ENCODE results near the gene ARHGEF26.

ARHGEF26 gene

DNA sequence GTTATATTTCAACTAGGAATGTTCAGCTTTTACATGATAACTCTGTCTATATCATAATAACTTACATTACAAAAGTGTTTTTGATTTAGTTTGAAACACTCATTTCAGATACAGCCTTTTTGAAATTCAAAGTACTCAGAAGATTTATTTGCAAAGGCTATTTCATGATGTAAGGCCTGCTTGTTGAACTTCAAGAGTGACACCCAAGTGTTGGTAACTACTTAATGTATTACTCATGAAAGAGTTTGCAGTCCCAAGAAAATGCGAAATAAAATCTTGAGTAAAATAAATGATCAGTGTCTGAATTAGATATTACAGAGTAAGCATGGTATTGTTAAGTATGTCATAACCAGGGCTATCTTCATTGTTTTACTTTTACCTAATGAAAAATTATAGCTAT lies 35.3 kb downstream of the ARHGEF26 start:
- DNase-seq (ENCODE audit: low read depth in 2 of 2): no peak

DNA sequence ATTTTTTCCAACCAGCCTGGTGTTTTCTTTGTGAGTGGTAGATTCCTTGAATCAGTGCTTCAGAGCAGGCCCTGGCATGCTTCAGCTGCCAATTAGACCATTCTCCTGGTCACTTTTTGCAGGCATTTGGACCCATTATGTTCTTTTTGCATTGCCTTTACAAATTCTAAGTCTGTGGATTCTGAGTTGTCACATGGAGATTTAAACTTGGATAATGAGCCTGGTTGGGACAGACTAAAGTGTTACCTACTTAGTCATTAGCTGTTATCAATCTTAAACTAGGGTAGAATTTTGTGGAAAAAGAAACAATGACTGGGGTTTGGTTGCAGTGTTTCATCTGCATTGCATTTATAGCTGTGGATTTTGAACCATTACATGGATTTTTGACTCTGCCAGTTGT lies 40.6 kb downstream of the ARHGEF26 start:
- no peak for DNase-seq (ENCODE audit: low read depth in 2 of 2)

DNA sequence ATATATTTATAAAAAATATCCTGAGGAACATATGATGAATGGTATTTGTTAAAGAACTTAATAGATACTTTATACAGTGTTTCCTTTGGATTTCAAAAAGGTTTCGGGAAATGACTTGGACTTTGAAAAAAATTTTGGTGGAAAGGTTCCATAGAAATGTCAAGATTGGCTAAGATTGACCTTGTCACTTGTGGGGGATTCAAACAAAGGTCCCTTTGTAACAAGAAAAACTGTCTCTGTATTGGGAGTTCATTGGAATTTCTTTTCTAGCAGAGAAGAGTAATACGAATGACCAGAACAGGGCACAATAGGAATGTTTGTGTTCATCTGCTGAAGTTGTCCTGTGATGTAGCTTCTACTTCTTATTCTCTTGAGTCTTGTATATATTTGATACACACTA lies 43.2 kb downstream of the ARHGEF26 start:
- no peak for DNase-seq (ENCODE audit: low read depth in 2 of 2)

DNA sequence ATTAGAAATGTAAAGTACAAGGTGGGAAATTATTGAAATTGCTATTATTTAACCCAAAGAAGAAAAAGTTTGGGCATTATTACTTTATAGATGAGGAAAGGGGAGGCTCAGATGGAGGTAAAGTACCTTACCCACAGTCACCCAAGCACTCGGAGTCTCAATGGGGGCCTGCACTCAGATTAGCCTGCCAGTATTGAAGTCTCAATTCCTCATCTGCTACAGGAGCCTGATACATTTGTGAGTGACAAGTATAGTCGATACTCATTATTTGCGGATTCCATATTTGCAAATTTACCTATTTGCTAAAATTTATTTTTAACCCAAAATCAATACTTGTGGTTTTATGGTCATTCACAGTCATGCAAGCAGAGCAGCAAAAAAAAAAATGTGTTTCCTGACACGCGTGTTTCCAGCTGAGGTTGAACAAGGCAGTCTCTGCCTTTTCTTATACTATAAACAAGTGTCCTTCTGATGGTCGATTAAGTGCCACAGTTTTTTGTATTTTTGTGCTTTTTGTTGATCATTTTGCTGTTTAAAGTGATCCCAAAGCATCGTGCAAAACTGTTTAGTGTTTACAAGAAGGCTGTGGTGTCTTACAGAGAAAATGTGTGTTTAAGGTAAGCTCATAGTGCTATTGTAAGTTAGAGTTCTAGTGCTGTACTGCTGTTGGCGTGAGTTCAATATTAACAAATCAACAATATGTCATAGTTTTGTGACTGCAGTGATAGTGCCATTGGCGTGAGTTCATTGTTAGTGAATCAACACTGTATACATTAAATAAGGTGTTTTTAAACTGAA lies 48.0 kb downstream of the ARHGEF26 start:
- no peak for DNase-seq (ENCODE audit: low read depth in 2 of 2)

DNA sequence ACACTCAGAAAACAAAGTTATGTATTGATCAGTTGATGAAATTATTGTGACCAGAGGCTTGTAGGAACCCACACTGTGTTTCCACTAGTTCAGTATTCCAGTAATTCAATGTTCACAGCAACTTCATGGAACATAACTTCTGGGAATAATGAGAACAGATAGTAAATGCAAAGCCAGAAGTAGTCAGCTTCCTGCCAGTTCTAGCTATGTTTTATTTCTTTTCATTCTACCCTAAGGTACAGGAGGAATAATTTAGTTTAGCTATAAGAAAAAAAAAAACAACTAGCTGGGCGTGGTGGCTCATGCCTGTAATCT lies 48.6 kb downstream of the ARHGEF26 start:
- no peak for DNase-seq (ENCODE audit: low read depth in 2 of 2)

DNA sequence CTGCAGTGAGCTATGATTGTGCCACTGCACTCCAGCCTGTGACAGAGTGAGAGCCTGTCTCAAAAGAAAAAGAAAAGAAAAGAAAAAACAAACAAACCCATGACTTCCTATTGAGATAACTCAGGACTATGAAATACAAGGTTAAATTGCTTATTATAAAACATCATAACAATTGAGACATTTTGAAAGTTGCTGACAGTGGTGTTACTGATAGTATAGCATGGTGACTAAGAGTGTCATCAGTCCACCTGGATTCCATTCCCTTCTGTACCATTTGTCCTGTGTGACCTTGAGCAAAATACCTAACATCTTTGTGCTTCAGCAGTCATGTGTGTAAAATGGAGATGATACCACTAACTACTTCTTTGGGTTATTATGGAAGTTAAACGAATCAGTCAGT lies 49.1 kb downstream of the ARHGEF26 start:
- no peak for DNase-seq (ENCODE audit: low read depth in 2 of 2)

DNA sequence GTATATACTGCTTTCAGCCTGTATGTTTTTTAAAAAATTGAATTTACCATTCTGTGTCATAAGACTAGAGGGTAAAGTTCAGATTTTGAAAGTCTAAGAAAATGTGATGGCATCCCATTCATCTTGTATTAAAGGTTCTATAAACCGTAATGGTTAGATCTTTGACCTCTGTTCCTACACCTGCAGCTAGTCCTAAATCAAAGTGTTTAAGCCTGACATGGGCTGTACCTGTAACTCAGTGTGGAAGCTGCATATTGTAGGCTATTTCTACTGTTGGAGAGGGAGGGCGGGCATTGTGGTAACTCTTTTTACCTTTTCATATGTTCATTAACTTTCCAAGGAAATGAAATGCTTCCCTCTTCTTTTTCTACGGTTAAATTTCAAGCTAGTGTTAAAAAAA lies 53.9 kb downstream of the ARHGEF26 start:
- no peak for DNase-seq (ENCODE audit: low read depth in 2 of 2)

DNA sequence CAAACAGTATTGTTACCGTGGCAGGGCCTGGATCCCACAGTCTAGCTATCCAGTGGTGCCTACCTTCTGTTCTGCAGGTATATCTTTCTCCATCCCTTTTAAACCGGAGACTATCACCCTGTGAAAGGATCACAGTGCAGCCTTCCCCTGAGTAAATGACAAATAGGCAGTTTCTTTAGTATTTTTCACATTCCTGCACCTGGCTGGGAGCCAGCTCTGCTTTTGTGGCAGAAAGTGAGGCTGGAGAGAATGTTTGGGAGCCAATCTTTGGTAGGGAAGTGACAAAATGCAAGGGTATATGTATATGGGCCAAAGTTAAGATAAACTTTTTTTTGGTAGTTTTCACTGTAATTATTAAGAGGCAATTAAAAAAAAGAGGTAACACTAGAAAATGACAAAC lies 54.8 kb downstream of the ARHGEF26 start:
- DNase-seq (ENCODE audit: low read depth in 2 of 2): no peak

DNA sequence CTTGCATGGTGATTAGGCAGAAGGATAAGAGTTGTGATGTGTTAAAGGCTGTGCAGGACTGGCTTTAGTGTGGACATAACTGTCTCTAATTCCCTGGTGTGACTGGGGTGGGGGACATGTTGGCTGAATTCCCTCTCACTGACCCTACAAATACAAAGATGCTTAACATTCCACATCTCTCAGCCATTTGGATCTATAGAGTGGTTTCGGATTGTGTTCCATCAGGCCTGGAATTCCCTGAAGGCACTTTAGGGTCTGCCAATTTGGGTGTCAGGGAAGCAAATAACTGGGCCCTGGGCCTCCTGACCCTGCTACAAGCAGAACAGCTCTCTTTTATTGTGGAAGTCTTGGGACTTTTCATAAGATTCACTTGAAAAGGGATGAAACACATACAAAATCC lies 56.2 kb downstream of the ARHGEF26 start:
- no peak for DNase-seq (ENCODE audit: low read depth in 2 of 2)

DNA sequence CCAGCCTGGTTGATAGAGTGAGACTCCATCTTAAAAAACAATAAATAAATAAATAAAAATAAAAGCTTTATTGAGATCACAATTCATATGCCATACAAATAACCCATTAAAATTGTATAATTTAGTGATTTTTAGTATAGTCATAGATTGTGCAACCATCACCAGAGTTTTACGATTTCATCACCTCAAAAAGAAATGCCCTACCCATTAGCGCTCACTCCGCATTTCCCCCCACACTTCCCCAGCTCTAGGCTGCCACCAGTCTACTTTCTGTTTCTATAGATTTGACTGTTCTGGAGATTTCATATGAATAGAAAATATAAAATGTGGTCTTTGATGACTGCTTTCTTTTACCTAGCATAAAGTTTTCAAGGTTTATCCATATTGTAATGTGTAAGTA lies 57.0 kb downstream of the ARHGEF26 start:
- DNase-seq (ENCODE audit: low read depth in 2 of 2): no peak

DNA sequence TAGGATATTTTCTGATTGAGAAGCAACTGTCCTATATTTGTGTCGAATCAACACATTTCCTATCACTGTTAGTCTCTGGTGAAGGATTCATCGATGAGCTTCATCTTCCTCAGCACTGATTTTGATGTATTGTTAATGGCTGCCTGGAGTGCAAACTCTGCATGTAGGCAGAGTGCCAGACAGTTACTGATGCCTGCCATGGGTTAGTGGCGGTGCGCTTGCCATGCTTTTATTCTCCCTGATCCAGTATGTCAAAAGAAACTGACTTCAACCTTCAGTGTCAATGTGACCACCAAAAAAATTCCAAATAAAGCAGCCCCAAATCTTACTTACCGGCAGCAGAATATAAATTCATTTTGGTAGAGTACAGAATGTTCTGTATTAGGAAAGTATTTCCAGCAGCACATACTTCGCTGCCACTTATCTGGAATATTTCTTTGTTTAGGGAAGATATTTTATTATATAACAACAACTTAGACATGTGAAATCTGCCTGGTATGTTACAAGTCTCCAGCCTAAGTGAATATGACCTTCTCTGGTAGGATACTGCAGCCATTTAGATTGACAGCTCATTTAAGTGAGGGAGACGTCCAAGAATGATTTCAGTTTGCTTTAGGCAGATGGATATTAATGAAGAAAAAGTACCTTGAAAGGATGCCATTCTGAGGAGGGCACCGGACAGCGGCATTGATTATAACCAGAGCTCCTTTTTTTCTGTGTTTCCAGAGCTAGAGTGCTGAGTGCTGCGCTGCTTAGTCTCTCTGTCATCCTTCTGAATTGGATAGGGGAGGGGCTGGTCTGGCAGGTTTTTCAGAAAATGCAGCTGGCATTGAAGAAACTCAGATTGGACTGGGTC lies 59.9 kb downstream of the ARHGEF26 start:
- DNase-seq (ENCODE audit: low read depth in 2 of 2): no peak

DNA sequence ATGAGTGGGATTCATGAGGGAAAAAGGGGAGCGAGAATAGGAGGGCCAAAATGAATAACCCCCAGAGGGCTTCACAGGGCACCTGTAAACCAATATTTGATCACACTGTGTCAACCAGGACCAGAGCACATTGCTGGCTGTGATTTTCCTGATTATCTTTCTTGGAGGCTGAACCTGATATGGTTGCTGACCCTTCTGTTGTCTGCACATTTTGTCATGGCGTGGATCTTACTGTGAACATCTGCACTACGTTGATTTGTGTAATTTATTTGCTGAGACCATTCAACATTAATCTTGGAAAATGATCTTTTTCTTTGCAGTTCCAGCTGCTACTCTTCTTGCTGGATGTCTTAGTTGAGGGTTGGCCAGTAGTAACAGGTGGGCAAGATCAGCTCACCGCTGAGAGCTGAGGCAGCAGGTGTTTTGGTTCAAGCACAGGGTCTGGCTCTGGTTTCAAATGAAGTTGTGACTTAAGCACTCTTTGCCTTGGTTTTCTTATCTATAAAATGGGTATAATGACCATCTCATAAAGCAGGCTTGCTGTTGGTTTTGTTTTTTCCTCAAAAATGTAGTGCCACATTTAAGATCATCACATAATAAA lies 61.2 kb downstream of the ARHGEF26 start:
- no peak for DNase-seq (ENCODE audit: low read depth in 2 of 2)

DNA sequence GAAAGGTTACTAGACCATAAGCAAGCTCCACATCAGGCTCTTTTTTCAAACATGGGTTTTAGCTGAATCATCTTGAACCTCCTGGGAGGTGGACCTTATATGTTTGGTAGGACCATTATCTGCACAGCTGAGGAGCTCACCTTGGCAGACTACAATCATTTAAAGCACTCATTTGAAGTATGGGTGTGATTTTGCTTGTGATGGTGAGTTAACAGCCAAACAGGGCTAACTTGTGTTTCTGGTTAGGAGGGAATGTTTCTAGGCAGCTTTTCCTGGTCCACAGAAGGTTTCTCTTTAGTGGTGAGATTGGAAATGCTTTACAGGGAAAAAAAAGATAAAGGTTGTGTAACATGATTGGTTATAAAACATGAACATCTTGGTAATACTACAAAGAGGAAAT lies 61.8 kb downstream of the ARHGEF26 start:
- no peak for DNase-seq (ENCODE audit: low read depth in 2 of 2)

DNA sequence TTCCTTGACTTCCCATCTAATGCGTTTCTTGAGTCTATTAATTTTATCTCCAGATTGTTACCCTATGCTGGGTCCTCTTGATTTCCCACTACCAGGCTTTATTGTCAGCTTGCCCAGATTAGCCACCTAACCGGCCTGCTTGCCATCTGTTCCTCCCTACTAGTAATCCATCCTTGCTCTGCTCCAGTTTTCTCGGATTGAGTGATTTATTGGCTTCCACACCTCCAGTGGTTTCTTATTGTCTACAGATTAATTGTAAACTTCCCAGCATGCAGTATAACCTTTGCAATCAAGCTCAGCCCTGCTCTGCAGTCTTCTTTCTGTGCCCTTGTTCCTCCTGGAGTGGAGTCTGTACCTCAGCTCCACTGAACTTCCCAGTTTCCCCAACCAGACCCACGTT lies 63.4 kb downstream of the ARHGEF26 start:
- no peak for DNase-seq (ENCODE audit: low read depth in 2 of 2)

DNA sequence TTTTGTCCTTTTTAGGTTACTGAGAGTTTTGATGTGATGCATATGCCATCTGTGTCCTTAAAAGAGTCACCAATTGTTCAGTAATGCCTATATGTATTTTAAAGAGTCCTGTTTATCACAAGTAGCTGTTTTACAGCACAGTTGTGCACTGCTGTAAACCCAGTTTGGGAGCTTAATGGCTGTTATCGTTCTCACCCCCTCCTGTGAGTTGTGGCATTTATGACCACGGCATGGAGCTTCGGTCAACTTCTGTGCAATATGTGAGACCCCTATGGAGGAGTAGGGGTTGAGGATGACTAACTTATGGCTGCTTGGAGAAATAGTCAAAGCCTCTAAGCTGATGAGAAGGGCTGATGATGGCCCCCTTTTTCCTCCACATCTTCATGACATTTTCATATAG lies 67.2 kb downstream of the ARHGEF26 start:
- DNase-seq (ENCODE audit: low read depth in 2 of 2): no peak

DNA sequence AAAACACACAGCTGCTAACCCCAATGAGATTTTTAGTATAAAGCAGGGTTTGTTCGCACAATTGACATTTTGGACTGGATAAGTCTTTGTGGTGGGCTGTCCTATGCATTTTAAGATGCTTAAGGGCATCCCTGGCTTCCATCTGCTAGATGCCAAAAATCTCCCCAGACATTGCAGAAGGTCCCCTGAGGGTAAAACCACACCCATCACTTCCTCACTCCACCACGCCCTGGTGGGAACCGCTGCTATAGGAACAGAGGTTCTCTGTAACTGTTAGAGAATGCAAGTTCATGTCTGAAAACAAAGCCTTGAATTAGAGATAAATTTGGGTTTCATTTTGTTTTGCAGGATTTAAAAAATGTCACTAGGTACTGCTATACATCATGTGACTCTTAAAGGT lies 67.7 kb downstream of the ARHGEF26 start:
- DNase-seq (ENCODE audit: low read depth in 2 of 2): no peak

DNA sequence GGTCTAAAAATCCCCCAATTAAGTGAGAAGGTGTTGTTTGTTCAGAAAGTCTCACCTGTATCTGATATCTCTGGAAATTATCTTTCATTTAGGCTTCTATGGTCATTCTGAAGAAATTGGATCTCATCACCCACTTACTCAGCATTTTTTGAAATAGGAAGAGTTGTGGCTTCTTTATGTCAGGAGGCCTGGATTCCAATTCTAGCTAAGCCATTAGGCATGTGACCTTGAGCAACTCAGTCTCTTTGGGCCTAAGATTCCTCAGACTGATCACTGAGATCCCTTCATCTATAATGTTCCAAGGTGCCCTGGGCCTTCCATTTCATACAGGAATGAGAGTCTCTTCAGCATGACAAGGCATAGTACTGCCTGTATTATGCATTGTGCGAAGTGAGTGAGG lies 70.3 kb downstream of the ARHGEF26 start:
- DNase-seq (ENCODE audit: low read depth in 2 of 2): no peak

DNA sequence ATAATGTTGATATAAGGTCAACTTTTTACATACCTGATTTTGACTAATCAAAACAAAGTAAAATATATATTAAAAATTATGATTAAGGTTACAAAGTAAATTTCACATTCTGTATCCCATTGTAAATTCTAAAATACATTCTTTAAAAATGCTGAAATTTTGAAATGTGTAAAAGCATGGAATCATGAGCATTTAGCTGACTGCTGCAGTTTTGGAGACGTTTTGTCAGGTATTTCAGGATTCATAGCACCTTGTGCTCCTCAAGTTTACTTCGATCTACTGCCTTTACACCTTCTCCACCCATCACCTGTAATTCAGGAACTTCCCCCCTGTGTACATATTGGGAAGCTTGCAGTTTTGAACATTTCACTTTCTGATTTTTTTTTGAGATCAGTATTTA lies 71.0 kb downstream of the ARHGEF26 start:
- no peak for DNase-seq (ENCODE audit: low read depth in 2 of 2)

DNA sequence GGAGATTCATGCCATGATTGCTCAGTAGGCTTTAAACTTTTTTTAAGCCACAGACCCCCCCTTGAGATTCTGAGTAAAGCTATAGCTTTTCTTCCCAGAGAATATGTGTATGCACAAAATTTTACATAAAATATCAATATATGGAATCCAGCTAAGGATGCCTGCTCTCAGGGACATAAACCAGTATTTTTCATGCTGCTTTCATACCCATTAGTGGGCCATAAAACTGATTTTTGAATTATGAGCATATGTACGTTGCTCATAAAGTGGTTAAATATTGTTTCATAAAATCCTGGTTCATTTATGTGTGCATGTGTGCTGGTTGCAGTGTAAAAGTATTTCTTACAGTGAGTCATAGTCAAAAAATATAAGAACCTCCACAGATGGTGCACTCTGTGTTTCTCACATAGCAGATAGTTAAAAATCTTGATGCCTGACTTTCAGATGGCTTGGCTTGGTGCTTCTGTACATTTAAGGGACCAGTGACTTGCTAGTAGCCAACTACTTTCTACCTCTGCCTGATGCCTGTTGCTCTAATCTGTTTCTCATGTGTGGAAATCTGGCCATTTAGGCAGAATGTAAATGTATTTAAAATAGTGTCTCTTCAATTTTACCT lies 71.9 kb downstream of the ARHGEF26 start:
- DNase-seq (ENCODE audit: low read depth in 2 of 2): no peak

DNA sequence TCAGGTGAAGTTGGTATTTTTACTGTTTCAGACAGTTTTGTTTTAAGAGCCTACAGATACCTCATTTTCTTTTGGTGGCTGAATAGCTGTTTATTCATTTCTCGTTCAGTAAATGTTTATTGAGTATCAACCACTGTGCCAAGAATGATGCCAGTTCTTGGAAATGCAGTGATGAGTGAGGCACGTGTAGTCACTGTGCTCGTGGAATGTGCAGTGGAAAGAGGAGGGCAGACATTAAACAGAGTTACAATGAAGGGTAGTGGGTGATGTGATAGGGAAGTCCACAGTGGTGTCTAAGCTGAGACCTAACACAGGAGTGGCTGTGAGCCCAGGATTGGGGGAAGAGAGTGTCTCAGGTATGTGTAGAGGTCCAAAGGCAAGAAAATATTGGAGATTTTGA lies 73.7 kb downstream of the ARHGEF26 start:
- DNase-seq (ENCODE audit: low read depth in 2 of 2): no peak

DNA sequence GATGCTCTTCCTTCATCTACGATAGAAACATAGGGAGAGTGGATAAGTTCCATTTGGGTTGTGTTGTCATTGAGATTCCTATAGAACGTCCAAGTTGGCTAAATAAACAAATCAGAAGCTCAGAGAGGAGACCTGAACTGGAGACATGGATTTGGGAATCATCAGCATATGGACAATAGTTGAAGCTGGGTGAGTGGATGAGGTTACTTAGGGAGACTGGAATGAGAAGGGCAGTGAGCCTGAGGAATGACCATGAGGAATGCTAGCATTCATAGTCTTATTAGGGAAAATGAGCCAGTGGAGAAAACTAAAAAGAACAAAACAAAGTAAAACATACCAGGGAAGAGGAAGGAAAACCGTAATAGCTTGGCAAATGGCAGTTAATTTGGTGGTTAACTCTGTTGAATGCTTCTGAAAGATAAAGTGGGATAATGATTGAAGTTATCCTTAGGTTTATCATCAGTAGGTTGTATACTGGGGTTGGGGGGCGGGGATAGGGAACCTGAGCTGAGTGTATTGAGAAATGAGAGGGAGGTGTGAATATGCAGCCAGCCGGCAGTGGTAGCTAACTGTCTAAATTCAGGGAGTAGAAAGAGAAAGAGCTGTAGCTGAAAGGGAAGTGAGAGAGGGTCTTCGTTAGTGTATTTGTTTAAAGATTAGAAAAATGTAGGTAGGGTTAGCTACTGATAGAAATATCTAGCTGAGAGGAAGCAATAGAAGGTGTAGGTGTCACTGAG lies 74.6 kb downstream of the ARHGEF26 start:
- no peak for DNase-seq (ENCODE audit: low read depth in 2 of 2)

DNA sequence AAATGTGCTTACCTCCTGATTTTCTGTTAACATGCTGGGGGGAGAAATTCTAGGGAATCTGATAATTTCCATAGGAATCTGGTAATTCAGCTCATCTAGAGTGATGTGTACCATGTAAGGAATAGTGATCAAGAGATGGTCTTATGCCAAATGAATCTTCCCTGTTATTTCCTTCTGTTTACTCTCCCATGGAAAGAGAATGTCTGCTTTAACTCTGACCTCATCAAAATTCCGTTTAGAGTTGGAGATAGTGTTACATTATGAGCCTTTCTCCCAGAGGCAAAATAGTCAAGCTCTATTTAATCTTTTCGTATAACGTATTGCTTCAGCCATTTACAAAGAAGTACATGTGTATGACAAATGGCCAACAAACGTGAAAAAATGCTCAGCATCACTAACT lies 76.6 kb downstream of the ARHGEF26 start:
- DNase-seq (ENCODE audit: low read depth in 2 of 2): no peak
